Fibroblast of pulmonary artery (primary cell): Measurements from ENCODE around the gene ZNF341.
"Not testable (repeated sequence)": the region's sequence is repeated elsewhere in the genome, so short reads cannot be mapped to it uniquely, and the experiment has no call there.

Experiments
- DNase-seq: peaks from one replicate; pipeline ENCODE4 v3.0.0-alpha.2; 2010; ENCODE audit warnings: low read depth
- H3K4me3 ChIP-seq: replicated peaks from 2 replicates; pipeline ENCODE4 v1.5.1; 2011; ENCODE audit warnings: low read depth, mild to moderate bottlenecking, control low read depth, low read length, moderate library complexity
- CTCF ChIP-seq: IDR thresholded peaks from 2 replicates; pipeline ENCODE4 v1.5.1; 2011; ENCODE audit warnings: mild to moderate bottlenecking, control low read depth, low read length, inconsistent platforms; ENCODE audit errors: missing control alignments

The ZNF341 gene

GRCh38 chr20:33788351-33789049, 56.7 kb downstream of the ZNF341 start:
- DNase-seq, result no peak
- no peak for TF ChIP-seq CTCF
- no peak overlapping the region for H3K4me3 ChIP-seq

- no peak for TF ChIP-seq CTCF
- H3K4me3 ChIP-seq, result no peak overlapping the region
- DNase-seq, result peak; percentile 95
Observed at GRCh38 chr20:33789109-33789857, 57.5 kb downstream of the ZNF341 start.

GRCh38 chr20:33789858-33790182, 58.0 kb downstream of the ZNF341 start:
- no peak overlapping the region for H3K4me3 ChIP-seq
- DNase-seq, result no peak
- TF ChIP-seq CTCF, result no peak

GRCh38 chr20:33790566-33790965, 58.8 kb downstream of the ZNF341 start:
- TF ChIP-seq CTCF, result no peak
- no peak for DNase-seq
- no peak overlapping the region for H3K4me3 ChIP-seq

- DNase-seq, result no peak
- H3K4me3 ChIP-seq, result no peak overlapping the region
- no peak for TF ChIP-seq CTCF
Observed at GRCh38 chr20:33791021-33791420, 59.2 kb downstream of the ZNF341 start.

GRCh38 chr20:33791540-33791939, 59.7 kb downstream of the ZNF341 start:
- no peak for TF ChIP-seq CTCF
- DNase-seq, result no peak
- H3K4me3 ChIP-seq, result no peak overlapping the region

GRCh38 chr20:33791959-33792597, 60.3 kb downstream of the ZNF341 start:
- H3K4me3 ChIP-seq, result no peak overlapping the region
- TF ChIP-seq CTCF, result peak; percentile 76
- DNase-seq, result peak; percentile 59

GRCh38 chr20:33792598-33792989, 60.8 kb downstream of the ZNF341 start:
- not testable (repeated sequence) for DNase-seq, H3K4me3 ChIP-seq
